Stimulated activated CD8-positive, alpha-beta memory T cell treated with anti-CD3 and anti-CD28 coated beads, Interleukin-2, amount 100 ng/mL, for 48 hours (primary cell): Measurements from ENCODE around the gene SNTG2.

ENCODE experiments used
- DNase-seq, 2 donors: peaks; one replicate each; pipeline ENCODE4 v3.0.0-alpha.2; 2020; ENCODE audit warnings: low read depth in 2 of 2

Gene SNTG2

DNA sequence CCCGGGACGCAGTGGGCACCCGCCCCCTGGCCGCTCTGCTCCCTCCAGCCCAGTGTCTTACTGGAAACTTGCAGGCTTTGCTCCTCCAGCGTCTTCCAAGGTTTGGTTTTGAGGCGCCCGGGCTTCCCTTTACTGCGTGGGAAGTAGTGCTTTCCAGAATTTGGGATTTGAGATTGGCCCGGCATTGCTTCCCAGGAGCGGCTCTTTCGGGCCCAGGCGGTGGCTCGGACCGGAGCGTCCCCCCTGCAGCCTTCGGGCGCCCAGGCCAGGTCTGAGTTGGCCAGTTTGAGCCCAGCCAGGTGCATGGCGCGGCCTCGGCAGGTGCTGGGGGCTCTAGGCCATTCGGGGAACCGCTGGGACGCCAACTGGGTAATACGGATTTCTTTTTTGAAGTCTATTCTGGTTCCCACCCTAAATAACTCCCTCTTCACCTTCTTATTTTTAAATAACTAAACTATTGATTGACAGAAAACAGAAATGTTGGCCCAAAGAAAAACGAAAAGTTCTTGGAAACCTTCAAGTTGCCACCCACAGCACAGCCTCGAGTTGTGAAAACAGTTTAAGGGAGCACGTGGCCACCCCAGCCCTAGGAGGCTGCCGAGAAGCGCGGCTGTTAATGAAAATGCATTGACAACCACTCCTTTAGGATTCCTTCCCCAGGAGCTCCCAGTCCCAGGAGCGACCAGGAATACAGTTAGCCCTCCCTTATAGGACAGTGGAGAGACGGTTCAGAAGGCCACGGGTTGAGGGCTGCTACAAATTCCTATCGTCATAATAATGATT lies 766 bp downstream of the SNTG2 start:
- no peak for DNase-seq

DNA sequence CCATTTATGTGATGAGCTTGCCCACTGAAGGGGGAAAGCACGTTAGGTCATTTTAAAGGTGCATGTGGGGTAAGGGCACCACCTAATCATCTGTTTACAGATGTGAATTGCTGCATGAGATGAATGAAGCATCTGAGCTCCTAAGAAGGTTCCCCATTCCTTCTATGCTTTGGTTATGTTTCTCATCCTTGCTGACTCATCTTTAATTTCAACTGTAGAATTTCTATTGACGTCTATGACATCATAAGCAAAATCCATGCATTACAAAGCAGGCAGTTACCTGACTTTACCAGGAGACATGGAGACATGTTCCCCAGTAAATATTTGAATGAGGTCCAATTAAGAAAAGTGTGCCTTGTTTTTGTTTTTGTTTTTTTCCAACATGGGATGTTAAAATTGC lies 2.8 kb downstream of the SNTG2 start:
- DNase-seq: no peak

DNA sequence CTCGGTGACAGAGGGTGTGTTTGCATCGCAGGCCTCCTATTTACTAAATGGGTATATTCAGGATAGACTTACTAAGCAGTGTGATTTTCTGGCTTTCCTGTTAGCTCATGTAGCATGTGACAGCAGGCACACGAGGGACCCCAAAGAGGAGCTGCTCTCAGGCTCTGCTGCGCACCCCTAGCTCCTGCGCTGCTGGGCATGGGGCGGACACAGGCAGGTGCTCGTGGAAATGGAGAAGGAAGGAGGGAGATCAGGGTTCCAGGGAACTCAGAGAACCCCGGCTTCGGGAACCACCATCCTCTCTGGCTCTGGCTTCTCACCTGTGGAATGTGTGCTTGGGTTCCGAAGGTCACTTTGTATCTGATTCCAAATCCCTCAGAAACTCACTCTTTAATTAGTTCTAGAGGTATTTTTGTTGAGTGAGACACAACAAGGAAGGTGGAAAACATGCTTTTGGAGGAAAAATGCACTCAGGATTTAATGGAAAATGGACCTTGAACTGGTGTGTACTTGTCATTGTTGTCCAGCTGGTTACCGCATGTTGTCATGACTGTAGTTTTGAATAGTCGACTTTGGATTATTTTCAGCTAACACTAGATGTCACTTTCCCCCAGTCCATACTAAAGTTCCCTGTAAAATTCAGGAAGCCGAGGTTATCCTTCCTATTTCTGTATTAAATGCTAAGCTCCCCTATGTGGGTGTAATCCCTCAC lies 3.5 kb downstream of the SNTG2 start:
- DNase-seq: no peak

DNA sequence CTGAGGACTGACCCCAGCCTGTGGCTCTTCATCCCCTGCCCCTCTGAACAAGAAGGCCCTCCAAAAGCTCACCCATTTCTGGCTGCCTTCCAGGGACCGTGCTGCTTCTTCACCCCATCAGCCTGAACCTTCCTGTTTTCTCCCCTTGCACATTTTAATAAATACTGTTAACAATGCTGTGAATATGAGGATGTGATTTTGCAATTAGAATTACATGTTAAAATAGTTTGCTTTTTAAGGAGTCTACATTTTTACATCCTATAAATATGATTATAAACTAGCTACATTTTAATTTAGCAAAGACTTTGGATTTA lies 4.0 kb downstream of the SNTG2 start:
- DNase-seq: no peak

DNA sequence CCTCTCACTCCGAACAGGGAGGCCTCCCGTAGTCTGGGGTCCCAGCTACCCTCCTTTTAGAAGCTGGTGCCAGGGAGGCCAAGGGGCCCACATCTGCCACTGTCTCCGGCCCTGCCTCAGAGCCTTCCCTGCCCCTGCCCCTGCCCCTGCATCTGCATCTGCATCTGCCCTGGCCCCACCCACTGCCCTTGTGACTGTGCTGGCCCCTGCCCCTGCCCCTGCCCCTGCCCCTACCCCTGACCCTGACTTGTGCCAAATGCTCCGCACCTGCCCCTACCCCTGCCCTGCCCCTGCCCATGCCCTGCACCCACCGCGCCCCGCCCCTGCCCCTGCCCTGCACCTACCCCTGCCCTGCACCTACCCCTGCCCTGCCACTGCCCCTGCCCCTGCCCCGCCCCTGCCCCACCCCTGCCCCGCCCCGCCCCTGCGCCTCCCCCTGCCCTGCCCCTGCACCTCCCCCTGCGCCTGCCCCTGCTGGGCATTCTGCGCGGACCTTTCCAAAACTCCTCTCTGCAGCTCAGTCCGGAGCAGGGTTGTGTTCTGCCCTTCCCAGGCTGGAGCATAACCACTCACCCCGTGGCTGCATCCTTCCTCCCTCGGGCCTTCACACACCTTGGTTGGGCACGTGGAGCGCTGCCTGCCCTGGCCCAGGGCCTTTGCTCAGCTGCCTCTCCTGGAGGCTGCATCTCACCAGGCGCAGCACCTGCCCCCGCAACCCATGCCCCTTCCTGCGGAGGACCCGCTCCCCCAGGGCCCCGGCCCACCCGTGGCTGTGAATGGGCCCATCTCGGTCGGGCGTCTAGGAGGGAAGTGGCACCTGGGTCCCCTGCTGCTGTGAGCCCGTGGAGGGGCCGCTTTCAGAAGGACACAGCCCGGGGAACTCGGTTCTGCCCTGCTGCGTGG lies 5.4 kb downstream of the SNTG2 start:
- DNase-seq: no peak

DNA sequence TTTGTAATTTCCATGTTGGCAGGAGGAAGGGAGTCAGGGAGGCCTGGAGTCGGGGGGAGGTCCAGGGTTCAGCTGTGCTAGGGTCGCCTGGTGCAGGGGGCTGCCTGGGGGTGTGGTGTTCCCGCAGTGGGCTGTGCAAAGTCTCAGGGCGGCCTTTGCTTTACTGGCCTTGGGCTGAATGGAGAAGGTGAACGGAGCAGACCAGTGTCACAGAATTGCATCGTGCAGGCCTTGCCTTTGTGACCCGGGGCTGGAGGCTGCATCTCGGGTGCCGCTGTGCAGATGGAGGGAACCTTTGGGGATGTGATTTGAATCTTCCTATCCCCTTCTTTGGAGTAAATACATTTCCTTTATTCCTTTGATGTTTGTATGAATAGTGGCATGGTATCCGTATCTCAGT lies 8.8 kb downstream of the SNTG2 start:
- DNase-seq: no peak

DNA sequence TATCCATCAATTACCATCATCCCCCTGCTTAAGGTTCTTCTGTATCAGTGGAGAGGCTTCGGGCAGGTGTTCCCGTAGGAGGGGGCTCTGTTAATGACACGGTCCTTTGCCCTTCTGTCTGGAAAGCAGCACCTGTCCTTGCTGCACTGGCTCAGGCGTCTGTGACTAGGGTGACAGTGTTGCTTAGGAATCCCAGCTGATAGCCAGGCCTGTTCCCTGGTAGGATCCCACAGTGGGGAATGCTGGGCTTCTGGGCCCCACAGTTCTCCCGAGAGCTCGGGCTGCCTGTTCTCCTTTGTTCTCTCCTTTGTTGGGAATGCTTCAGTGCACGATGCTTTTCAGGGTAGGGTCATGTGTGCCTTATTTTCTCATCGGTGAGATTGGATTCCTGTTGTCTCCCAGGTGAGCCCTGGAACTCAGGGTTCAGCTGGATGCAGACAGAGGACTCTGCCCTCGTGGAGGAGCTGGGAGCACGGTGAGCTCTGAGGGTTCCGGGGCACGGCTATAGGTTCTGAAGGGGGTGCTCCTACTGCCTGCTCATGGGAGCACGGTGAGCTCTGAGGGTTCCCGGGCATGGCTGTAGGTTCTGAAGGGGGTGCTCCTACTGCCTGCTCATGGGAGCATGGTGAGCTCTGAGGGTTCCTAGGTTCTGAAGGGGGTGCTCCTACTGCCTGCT lies 9.6 kb downstream of the SNTG2 start:
- no peak for DNase-seq

DNA sequence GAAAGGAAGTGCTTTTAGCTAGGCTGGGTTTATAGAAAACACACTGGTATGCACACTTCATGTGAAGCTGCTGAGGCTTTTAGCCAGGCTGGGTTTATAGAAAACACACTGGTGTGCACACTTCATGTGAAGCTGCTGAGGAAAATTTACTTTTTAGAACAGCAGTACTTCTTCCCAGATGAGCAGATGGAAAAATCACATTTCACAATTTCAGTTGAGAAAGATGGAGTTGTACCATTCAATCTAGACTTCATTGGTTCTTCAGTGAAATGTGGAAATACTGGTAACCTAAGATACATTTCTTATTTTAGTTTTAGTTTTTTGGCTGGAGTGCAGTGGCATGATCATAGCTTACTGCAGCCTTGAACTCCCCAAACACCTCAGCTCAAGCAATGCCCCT lies 11.1 kb downstream of the SNTG2 start:
- no peak for DNase-seq

DNA sequence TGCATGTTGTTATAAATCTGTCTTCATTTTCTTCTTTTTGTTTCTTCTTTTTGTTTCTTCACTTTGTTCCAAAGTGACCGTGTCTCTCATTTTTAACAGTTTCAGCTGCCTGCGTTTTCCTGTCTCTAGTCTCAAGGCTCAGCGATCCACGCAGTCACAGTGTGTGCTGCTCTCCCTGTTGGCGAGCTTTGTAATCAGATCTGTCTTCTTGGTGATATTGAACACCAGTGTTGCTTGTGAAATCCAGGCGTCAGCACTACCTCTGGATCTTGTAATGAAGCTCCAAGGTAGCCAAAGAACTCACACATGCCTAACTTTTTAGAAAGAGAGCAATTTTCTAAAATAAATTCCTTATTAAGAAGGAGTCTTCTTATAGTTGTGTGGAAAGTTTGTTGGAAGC lies 13.2 kb downstream of the SNTG2 start:
- DNase-seq: no peak

DNA sequence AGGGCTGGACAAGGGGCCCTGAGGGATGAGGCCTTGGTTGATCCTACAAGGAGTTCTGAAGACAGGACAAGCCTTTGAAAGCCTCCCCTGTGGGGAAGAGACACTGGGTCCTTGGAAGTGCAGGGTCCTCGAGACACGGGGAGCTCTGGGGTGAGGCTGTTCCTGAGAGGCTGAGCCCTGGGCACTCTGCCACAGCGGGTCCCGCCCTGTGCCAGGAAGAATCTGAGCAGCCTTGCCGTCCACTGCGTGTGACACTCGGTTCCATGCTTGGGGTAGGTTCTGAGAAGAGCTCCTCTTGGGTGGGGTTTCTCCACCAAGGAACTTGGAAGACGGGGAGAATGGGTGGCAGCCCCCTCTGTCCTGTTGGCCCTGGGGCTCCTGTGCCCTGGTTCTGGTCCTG lies 13.9 kb downstream of the SNTG2 start:
- DNase-seq: no peak

DNA sequence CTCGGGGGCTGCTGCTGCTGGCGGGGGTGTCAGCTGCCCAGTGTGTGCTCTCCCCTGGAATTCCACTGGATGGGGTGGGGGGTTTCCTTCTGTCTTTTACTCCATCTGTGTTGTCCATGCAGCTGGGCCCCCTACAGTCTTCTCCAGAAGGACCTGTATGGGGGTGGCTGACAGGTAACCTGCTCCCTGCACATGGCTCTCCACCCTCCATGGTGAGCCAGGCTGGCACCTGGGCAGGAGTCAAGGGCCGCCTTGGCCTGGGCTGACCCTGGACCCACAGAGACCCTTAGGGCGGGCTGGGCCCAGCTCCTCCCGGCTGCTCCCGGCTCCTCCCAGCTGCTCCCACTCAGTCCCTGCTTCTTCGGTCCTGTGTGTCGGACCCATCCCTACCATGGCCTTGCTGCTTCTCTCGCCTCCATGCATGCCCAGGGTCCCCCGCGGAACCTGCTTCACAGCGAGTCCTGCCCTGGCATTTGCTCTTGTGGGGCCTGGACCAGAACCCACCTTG lies 15.0 kb downstream of the SNTG2 start:
- DNase-seq: no peak

DNA sequence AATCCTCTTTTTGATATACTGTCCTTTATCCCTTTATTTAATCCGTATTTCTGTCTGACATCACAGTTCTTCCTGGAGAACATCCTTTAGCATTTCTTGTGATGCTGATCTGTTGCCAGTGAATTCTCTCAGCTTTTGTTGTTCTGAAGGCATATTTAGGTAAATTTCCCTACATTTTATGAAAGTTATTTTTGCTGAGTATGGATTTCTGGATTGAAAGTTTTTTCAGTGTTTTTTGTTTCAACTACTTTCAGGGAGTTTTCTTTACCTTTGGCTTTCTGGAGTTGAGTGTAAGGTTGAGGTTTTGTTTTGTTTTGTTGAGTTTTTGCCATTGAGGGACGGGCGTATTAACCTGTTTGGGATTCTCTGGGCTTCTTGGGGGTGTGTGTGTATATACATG lies 22.5 kb downstream of the SNTG2 start:
- DNase-seq: no peak

DNA sequence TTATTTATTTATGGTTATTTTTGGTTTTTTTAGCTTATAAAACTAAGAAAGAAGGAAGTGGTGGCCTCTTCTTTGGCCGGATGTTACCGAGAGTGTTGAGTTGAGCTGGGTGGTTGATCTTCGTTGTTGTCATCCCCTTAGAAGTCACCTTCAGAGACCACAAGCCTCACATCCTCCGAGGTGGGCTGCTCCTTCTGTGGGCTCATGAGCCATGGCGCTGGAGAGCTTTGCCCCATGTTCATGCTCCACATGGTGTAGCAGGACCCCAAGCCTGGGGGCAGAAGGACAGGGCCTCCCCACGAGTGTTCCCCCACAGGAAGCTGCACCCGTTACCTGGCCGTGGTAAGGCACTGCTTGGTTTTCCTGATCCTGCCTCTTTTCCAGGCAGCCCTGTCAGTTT lies 23.4 kb downstream of the SNTG2 start:
- no peak for DNase-seq

DNA sequence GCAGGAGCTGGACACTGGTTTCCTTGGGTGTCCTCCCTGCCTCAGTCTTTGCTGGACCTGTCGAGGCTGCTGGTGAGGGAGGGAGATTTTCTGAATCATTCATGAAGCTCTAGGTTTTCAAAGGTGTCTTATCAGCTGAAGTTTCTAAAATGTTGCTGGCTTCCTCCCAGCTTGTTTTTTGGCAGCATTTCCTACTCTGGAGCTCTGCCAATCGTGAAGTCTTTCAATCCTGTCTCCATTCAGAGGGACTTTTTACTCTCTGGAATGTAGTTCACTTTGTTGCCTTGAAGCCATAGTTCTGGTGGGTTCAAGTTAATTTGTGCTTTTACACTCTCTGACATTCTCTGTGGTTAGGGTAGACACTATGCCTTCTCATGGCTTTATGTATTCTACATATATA lies 23.9 kb downstream of the SNTG2 start:
- no peak for DNase-seq

DNA sequence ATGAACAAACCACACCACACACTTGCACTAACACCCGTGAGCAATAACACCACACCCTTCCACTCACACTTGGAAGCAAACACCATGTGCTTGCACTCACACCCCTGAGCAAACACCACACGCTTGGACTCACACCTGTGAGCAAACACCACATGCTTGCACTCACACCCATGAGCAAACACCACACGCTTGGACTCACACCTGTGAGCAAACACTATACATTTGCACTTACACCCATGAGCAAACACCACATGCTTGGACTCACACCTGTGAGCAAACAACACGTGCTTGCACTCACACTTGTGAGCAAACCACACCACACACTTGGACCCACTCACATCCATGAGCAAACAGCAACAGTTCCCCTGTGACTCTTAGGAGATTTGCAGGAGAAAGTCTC lies 24.4 kb downstream of the SNTG2 start:
- no peak for DNase-seq

DNA sequence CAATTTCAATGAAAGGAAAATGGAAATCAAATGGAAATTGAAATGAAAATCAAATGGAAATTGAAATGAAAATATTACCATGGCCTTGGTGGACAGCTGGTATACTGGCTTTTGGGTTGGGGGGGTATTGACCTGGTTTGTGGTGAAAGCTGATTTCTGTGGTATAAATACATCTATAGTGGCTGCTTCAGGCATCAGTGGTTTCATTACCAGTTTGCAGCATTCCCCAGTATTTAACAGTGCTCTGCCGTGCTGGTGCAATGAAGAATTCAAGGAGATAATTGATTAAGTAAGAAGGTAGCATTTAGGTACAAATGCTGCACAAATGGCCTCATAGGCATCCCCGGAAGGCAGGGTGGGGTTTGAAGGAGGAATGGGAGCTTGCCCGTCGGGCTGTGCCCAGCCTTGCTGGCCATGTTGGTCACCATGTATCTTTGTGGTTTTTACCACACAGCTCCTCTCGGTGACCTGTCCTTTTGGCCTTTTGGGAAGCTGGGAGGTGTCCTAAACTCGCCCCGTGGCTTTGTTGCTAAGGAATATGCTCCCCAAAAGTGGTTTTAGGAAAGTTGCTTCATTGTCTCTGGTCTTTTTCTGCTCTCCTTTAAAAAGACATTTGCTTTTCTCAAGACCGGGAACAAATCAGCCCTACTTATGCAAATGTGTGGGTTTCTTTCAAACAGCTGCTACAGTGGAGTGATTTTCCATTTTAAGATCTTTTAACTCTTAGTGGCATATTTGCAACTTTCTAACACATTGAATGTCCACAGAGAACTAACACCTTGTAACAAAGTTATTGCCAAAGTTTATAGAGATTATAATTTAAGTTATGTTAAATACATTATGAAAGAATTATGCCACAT lies 28.6 kb downstream of the SNTG2 start:
- no peak for DNase-seq

DNA sequence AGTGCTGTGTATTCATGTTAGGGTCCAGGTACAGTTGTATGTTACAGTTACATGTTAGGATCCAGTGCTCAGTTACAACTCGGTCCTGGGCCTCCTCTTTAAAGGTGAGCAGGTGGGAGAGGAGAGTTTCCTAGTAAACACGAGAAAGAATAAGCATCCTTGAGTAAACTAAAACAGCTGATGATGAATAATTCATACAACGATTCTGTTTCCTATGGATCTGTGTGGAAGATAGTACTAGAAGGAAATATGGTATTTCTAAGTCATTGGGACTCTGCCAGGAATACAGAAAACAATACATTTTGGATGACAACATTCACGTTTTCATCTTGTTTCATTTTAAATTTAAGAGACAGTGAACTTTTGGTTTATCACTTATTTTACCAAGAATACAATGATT lies 29.5 kb downstream of the SNTG2 start:
- DNase-seq: no peak

DNA sequence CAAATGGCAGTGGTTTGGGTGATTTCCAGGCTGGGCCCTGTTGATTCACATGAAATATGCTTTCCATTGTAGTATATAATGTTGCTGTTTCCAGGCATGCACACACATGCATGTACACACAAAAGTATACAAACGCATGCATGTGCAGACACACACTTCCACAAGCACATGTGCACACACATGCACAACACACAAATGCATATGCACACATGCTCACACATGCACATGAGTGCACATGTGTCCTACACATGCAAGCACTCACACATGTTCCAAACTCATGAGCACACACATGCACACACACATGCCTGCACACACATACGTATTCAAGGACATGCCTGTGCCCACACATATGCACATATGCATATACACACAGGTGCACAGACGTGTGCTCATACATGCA lies 30.6 kb downstream of the SNTG2 start:
- DNase-seq: no peak

DNA sequence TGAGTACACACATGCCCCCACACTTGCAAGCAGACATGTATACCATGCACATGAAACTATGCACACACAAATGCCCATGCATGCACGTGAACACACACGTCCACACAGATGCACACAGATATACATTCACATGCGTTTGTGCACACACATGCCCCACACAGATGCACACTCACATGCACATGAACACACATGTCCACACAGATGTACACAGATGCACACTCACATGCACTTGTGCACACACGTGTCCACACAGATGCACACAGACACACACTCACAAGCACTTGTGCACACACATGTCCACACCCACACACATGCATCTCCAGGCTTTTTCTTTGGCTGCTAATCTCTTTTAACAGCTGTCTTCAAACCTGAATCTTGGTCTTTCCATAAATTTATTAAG lies 31.1 kb downstream of the SNTG2 start:
- no peak for DNase-seq

DNA sequence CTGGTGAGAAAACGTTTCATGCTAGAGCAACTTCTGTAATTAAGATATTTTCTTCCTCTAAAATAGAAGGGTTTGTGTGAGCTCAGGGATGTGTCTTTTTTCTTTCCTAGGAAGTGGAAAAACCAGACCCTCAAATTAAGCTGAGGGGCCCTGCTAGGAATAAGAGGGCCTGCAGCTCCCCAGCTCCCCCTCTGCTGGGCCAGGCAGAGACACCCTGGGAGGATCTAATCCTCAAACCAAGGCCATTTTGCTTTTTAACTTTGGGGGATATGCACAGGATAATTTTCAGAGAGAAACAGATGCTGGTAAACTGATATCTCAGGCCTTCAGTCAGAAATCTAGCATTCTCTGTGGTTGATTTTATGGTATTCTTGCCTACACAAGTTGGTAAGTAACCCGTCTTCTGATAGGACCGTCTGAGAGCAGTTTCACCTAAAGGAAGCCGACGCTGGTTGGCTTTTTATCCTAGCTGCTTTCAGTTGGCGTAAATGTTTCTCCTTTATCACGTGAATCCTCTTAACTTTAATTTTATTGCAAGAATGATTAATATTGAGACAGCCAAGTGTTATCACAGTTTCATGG lies 34.8 kb downstream of the SNTG2 start:
- no peak for DNase-seq

DNA sequence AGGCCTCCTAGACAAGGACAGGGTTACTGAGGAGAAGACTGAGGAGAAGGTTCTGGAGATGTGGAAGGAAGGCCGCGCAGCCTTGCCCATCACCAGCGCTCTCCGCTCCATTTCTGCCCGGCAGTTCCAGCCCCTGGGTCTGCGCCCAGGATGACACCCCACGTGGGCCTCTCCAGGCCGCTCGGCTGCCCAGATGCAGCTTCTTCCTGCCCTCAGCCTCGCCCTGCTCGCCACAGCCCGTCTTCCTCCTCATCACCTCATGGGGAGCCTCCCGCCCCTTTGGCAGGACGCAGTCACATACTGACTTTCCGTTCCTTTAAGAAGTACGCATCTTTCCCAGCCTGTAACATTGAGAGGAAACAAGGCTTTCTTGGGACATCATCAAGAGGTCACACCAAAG lies 37.1 kb downstream of the SNTG2 start:
- no peak for DNase-seq
